ENCODE measurements around the gene SERPINA12. TPM values are rescaled to one million over a fixed set of nuclear protein-coding genes. Genes with fewer than 3 reads are reported as not detected.

SERPINA12 gene
- total RNA-seq, 1 donor from 2014 or later: not detected

- no peak for DNase-seq
- Mint-ChIP-seq H3K4me1 (ENCODE audit: low read depth, unreplicated experiment) (no peaks in the 10 kb centered on the region), H3K27ac (ENCODE audit: unreplicated experiment) (no peak overlapping the region), H3K27me3 (ENCODE audit: unreplicated experiment) (peaks cover 3% of the 10 kb centered on the region), H3K36me3 (ENCODE audit: unreplicated experiment) (peaks cover 6% of the 10 kb centered on the region), H3K9me3 (ENCODE audit: unreplicated experiment) (peaks cover 6% of the 10 kb centered on the region), H3K4me3 (ENCODE audit: unreplicated experiment) (no peak overlapping the region)
- no peak for TF ChIP-seq CTCF (IDR thresholded peaks at IDR 0.05; ENCODE audit: partially characterized antibody, unreplicated experiment)
These were observed 40.8 kb upstream of the SERPINA12 start for GRCh38 chr14:94550041-94550440.

DNA sequence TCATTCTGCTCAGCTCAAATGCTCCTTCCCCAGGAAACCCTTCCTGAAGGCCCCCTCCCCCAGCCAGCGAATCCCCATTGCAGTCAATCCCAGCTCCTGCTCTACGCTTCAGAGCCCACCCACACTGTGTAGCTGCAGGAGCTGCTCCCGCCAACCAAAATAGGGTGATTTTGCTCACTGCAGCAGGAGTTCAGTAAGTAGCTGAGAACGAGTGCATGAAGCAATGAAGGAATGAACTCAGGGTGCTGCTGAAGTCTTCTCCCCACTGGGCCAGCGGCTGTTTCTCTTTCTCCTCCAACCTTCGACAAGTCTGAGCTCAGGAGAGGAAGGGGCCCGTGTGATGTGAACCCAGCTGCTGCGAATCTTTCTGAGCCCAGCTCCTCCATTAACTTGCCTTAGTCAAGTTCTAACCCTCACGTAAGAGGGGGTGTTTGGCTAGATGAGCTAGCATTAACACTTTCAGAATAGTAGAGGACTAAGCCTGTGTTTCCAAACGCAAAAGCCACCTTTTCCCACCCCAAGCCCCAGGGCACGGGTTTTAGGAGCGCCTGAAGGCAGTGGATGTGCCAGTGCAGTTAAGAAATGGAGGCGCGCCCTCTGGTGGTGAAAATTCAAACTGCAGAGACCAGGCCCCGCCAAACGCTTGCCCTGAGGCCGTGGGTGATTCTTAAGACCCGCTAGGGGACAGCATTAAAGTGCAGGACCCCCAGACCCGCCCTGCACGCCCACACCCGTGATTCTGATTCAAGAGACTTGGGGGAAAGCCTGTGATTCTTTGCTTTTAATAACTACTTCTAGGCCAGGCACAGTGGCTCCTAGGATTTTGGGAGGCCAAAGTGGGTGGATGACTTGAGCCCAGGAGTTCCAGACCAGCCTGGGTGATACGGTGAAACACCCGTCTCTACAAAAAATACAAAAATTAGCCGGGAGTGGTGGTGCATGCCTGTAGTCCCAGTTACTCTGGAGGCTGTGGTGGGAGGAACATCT, 40.0 kb upstream of the SERPINA12 start:
- H3K27ac Mint-ChIP-seq (ENCODE audit: unreplicated experiment): no peak overlapping the region
- peak; percentile 90 for DNase-seq
- peak; percentile 99 for TF ChIP-seq CTCF (IDR thresholded peaks at IDR 0.05; ENCODE audit: partially characterized antibody, unreplicated experiment)
- peaks cover 6% of the 10 kb centered on the region for H3K36me3 Mint-ChIP-seq (ENCODE audit: unreplicated experiment)
- H3K4me1 Mint-ChIP-seq (ENCODE audit: low read depth, unreplicated experiment): no peaks in the 10 kb centered on the region
- peaks cover 3% of the 10 kb centered on the region for H3K27me3 Mint-ChIP-seq (ENCODE audit: unreplicated experiment)
- peaks cover 2% of the 10 kb centered on the region for H3K9me3 Mint-ChIP-seq (ENCODE audit: unreplicated experiment)
- no peak overlapping the region for H3K4me3 Mint-ChIP-seq (ENCODE audit: unreplicated experiment)

DNA sequence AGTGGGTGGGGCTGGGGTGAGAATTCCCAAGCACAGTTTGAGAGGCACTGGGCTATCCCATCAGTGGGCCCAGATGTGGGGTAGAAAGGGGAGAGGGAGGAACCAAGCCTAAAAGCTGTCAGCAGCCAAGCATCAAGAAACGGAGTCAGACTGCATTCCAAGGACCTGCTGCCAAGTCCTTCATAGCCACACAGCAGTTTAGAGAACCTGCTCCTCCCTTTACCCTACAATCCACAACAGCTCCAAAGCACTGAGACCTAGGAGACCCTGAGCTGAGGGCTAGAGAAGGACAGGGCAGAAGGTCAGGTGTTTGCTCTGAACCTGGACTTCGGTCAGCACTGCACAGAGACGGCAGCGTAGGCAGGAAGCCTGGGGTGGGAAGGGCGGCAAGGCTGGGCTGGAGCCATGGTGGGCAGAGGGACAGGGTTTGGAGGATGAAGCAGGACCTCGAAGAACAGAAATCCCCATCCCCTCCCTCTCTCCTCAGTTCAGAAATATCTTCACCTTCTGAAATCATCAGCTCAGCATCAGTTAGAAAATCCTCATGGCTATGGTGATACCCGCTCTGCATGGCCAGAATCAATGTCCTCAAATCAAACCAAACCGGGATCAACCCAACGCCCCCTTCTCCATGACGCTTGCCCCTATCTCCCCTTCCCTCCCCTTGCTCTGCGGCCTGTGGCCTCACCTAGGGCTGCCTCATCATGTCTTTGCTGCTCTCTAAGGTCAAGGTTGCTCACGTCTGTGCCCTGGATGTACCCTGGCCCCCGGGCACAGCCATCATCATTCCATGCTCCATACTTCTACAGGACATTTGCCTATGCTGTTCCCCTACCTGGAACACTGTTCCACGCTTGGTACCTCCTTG, 39.1 kb upstream of the SERPINA12 start:
- Mint-ChIP-seq H3K36me3 (ENCODE audit: unreplicated experiment) (peaks cover 3% of the 10 kb centered on the region), H3K9me3 (ENCODE audit: unreplicated experiment) (no peaks in the 10 kb centered on the region), H3K4me1 (ENCODE audit: low read depth, unreplicated experiment) (no peaks in the 10 kb centered on the region), H3K27ac (ENCODE audit: unreplicated experiment) (no peak overlapping the region), H3K27me3 (ENCODE audit: unreplicated experiment) (peaks cover 3% of the 10 kb centered on the region), H3K4me3 (ENCODE audit: unreplicated experiment) (no peak overlapping the region)
- no peak for DNase-seq
- no peak for TF ChIP-seq CTCF (IDR thresholded peaks at IDR 0.05; ENCODE audit: partially characterized antibody, unreplicated experiment)

DNA sequence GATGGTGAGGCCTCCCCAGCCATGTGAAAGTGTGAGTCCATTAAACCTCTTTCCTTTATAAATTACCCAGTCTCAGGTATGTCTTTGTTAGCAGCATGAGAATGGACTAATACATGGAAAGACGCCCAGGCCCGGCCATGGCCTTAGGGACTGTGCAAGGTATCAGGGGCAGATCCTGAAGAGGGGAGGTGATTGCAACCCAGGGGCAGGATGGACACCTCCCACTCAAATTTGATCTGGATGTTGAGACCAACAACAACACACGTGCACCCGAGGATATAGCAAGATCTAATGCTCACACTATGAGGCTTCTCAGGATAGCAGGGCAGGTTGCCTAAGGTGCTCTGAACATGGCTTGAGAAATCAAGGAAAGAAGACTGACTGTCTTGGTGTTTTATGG, 38.5 kb upstream of the SERPINA12 start:
- Mint-ChIP-seq H3K4me1 (ENCODE audit: low read depth, unreplicated experiment) (no peaks in the 10 kb centered on the region), H3K36me3 (ENCODE audit: unreplicated experiment) (no peaks in the 10 kb centered on the region), H3K4me3 (ENCODE audit: unreplicated experiment) (no peak overlapping the region), H3K9me3 (ENCODE audit: unreplicated experiment) (no peaks in the 10 kb centered on the region), H3K27ac (ENCODE audit: unreplicated experiment) (no peak overlapping the region), H3K27me3 (ENCODE audit: unreplicated experiment) (peaks cover 3% of the 10 kb centered on the region)
- DNase-seq: no peak
- no peak for TF ChIP-seq CTCF (IDR thresholded peaks at IDR 0.05; ENCODE audit: partially characterized antibody, unreplicated experiment)

Measured in glutamatergic neuron (in vitro differentiated cells).